LNCaP clone FGC (cell line): ENCODE results near the gene LBH.

ENCODE experiments used
- DNase-seq: peaks from one replicate; pipeline ENCODE4 v3.0.0-alpha.2; 2011; ENCODE audit warnings: low read depth
- H3K4me3 ChIP-seq: 2 replicates; pipeline ENCODE4 v1.5.1; 2011; ENCODE audit warnings: mild to moderate bottlenecking, low read depth, low read length, control low read depth
- TF ChIP-seq, protein P1 (sequence below): IDR thresholded peaks from 2 replicates; pipeline ENCODE4 v1.5.1; 2012; ENCODE audit warnings: mild to moderate bottlenecking; ENCODE audit not compliant: control insufficient read depth, insufficient read depth; ENCODE audit errors: extremely low read depth

The LBH gene

DNA sequence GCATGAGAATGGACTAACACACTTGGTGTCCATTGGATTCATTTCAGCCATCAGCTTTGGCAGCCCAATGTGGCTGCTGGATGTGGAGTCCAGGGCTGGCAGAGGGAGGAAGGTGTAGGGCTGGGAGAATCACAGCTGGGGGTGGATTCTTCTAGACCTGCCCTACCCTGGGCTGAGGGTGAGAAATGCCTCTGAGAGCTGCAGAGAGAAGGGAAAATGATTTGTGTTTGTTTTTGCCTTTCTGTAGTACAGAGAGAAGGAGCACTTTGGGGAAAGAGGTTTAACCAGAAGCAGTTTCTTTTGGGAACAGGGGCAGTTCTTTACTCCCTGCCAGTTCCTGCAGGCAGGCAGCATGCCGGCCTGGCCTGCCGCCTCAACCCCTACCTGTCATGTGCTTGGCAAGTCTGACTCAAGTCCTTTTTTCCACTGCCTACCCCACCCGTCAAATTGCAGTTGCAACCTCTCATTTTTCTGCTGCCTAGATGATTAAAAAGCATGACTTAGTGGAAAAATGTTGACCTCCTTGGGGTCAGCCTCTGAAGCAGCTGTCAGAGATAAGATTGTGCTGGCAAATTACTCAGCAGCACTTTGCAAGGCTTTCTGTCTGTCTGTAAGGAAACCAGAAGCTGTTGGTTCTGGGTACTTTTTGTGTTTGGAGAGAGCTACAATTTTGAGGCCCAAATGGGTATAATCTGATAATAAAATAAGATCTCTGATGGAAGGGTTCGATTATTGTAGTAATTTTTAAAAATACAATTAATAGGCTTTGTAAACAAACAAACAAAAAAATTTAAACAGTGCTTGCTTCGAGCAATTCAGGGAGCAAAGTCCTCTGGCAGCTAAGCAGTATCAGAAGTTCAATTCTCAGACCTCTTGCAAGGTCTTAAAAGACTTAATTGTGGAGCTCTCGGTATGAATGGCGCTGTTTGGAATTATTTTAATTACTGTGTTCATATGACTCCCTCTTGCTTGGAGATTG is 21.7 kb downstream of the LBH start:
- no peak overlapping the region for H3K4me3 ChIP-seq
- no peak for DNase-seq
- TF ChIP-seq, protein P1, sequence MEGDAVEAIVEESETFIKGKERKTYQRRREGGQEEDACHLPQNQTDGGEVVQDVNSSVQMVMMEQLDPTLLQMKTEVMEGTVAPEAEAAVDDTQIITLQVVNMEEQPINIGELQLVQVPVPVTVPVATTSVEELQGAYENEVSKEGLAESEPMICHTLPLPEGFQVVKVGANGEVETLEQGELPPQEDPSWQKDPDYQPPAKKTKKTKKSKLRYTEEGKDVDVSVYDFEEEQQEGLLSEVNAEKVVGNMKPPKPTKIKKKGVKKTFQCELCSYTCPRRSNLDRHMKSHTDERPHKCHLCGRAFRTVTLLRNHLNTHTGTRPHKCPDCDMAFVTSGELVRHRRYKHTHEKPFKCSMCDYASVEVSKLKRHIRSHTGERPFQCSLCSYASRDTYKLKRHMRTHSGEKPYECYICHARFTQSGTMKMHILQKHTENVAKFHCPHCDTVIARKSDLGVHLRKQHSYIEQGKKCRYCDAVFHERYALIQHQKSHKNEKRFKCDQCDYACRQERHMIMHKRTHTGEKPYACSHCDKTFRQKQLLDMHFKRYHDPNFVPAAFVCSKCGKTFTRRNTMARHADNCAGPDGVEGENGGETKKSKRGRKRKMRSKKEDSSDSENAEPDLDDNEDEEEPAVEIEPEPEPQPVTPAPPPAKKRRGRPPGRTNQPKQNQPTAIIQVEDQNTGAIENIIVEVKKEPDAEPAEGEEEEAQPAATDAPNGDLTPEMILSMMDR, result no peak

DNA sequence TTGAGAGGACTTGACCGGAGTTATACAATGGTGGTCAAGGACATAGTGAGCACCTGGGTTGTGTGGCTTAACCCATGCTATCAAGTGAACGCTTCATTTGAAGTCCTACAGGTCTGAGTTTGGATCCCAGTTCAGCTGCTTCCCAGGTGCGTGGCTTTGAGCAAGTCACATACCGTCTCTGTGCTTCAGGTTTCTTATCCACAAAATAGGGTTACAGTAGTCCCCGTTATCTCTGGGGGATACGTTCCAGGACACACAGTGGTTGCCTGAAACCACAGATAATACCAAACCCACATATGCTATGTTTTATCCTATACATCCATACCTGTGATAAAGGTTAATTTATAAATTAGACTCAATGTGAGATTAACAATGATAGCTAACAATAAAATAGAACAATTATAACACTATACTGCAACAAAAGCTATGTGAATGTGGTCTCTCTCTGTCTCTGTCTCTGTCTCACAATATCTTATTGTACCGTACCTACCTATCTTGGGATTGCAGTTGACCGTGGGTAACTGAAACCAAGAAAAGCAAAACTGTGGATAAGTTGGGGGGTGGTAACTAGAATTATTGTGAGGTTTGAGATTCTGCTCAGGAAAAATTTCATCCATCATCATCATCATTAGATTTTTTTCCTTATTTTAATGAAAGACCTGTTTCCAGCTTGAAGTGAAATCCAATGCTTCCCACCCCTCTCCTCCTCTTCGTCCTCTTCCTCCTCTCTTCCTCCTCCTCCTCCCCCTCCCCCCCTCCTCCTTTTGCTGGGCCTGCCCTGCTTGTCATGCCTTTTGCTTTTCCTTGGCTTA is 22.7 kb downstream of the LBH start:
- TF ChIP-seq, protein P1, result no peak
- no peak overlapping the region for H3K4me3 ChIP-seq
- DNase-seq, result no peak

DNA sequence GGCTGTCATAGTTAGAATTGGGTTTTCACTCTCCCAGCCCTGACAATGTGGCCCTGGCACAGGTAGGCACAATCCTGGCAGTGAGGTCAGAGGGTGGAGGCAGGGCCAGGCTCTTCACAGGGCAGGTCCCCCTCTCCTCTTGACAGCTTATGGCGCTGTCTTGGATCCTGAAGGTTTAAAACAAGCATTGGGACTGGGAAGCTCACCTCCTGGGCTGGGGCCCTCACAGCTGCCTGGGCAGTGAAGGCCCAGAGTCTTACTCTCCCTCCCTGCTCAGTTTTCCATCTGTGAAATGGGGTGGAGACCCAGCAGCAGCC is 23.3 kb downstream of the LBH start:
- no peak overlapping the region for H3K4me3 ChIP-seq
- TF ChIP-seq, protein P1, result no peak
- no peak for DNase-seq

DNA sequence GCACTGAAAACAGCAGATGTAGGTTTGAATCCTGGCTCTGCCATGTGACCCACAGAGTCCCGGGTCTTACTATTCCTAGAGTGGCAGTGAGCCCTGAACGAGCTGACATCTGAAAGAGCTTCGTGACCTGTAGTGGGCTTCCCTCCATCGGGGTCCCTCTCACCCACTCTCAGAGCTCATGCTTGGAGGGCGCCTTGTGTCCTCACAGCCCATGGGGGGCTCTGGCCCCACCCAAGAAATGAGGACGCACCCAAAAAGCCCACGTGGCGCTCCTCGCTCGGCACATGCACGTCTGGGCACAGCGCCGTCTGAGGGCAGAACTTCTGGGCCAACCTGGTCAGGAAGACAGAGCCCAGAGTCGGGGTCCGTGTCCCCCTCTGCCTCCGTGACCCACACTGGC is 23.7 kb downstream of the LBH start:
- no peak overlapping the region for H3K4me3 ChIP-seq
- no peak for DNase-seq
- TF ChIP-seq, protein P1, result no peak

DNA sequence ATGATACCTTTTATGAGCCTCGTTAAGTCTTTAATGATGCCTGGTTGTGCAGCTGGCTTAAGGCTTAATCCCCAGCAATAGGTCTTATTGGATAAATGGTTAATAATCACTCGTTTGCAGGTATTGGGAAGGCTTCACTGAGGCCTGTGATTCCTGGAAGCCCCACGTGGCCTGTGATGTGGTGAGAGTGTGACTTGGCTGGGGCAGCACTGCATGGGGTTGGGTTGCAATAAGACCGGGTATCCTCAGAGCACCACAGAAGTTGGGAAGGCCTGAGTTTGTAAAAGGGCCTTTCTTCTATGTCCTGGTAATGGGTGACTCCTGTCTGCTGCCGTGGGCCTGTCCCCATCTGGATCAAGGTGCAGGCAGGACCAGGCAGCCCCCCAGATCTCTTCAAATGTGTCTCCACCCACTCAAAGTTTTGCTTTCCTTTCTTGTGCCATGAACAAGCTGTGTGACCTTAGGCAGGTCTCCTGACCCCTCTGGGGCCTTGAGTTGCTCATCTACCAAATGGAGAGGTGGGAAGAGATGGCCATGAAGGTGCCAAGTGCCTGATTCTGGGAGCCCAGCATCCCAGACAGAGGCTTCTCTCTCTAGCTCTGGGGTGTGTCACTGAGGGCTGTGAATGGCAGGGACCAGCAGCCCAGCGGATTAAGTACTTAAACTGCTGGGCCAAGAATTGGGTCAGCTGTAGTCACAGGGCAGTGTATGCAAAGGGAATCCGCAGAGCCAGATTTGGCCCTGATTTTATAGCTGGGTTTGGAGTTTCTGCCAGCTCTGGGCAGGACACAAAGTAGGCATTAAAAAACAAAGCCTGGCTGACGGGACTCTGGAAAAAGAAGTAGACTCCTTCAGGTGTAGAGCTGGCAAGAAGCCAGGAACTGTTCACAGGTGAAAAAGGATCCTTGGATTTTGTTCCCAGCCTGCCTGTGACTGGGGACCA is 24.4 kb downstream of the LBH start:
- H3K4me3 ChIP-seq, result no peak overlapping the region
- DNase-seq, result peak; percentile 61
- TF ChIP-seq, protein P1, result no peak
